ENCODE data around the gene VCX.
A peak's percentile ranks its signal among the peaks of the same experiment; 100 is the strongest.
"Not testable (repeated sequence)": the region's sequence is repeated elsewhere in the genome, so short reads cannot be mapped to it uniquely, and the experiment has no call there.

VCX gene

GRCh38 chrX:7842871-7843270 is at the start of gene VCX:
Gene VCX, plus strand, starts transcription at chrX:7843171. Its CDS starts 33 bp downstream, at chrX:7843204.
- not testable (repeated sequence) for DNase-seq (ENCODE audit: low read depth); H3K4me3 ChIP-seq (ENCODE audit: low read depth, low read length)

- no peak for DNase-seq (ENCODE audit: low read depth)
- TF ChIP-seq CTCF (IDR thresholded peaks at IDR 0.05; ENCODE audit: control insufficient read depth, extremely low read depth, insufficient read depth) = no peak
- H3K4me3 ChIP-seq (ENCODE audit: low read depth, low read length) = no peak overlapping the region
Measured at GRCh38 chrX:7798327-7798726, 44.6 kb upstream of the VCX start.

GRCh38 chrX:7801711-7802110 is 41.3 kb upstream of the VCX start:
- H3K4me3 ChIP-seq (ENCODE audit: low read depth, low read length) = no peak overlapping the region
- no peak for TF ChIP-seq CTCF (IDR thresholded peaks at IDR 0.05; ENCODE audit: control insufficient read depth, extremely low read depth, insufficient read depth)
- DNase-seq (ENCODE audit: low read depth) = no peak

- no peak for TF ChIP-seq CTCF (IDR thresholded peaks at IDR 0.05; ENCODE audit: control insufficient read depth, extremely low read depth, insufficient read depth)
- H3K4me3 ChIP-seq (ENCODE audit: low read depth, low read length) = no peak overlapping the region
- no peak for DNase-seq (ENCODE audit: low read depth)
Measured at GRCh38 chrX:7815166-7815805, 27.7 kb upstream of the VCX start.

GRCh38 chrX:7828594-7828993 is 14.4 kb upstream of the VCX start:
- DNase-seq (ENCODE audit: low read depth) = no peak
- H3K4me3 ChIP-seq (ENCODE audit: low read depth, low read length) = no peak overlapping the region
- peak; percentile 24; the same call in 1 of the 2 replicates for TF ChIP-seq CTCF (IDR thresholded peaks at IDR 0.05; ENCODE audit: control insufficient read depth, extremely low read depth, insufficient read depth)

- no peak overlapping the region for H3K4me3 ChIP-seq (ENCODE audit: low read depth, low read length)
- TF ChIP-seq CTCF (IDR thresholded peaks at IDR 0.05; ENCODE audit: control insufficient read depth, extremely low read depth, insufficient read depth) = no peak
- no peak for DNase-seq (ENCODE audit: low read depth)
Measured at GRCh38 chrX:7841084-7841805, 1.7 kb upstream of the VCX start.

GRCh38 chrX:7852166-7852565 is 9.2 kb downstream of the VCX start:
- no peak for DNase-seq (ENCODE audit: low read depth)
- TF ChIP-seq CTCF (IDR thresholded peaks at IDR 0.05; ENCODE audit: control insufficient read depth, extremely low read depth, insufficient read depth) = no peak
- no peak overlapping the region for H3K4me3 ChIP-seq (ENCODE audit: low read depth, low read length)
